Measurements from ENCODE around the gene NPFFR1. TPM values are rescaled to one million over a fixed set of nuclear protein-coding genes. Genes with fewer than 3 reads are reported as not detected.

Gene NPFFR1
- total and polyA plus RNA-seq, 4 donors, result under 0.01 TPM; not detected in 3

- no peaks in the 10 kb centered on the region for H3K4me1 ChIP-seq (ENCODE audit: control insufficient read depth in 4 of 4, insufficient read depth in 4 of 4, low read length in 3 of 4)
- H3K9ac ChIP-seq (ENCODE audit: low read depth in 1 of 2, low read length in 2 of 2), result no peak overlapping the region
- H3K36me3 ChIP-seq (ENCODE audit: control insufficient read depth in 4 of 4, insufficient read depth in 3 of 4, low read depth in 1 of 4, low read length in 3 of 4), result peaks cover 0 to 5% (median 1%) of the 10 kb centered on the region in 4 donors
- no peaks in the 10 kb centered on the region for H3K27me3 ChIP-seq (ENCODE audit: control insufficient read depth in 4 of 4, insufficient read depth in 4 of 4, low read length in 3 of 4)
- no peak overlapping the region for H3K4me3 ChIP-seq (ENCODE audit: low read depth in 1 of 3, low read length in 3 of 3)
- TF ChIP-seq TAF1 (conservative IDR thresholded peaks at IDR 0.05) (no peak), ATF3 (IDR thresholded peaks at IDR 0.05) (no peak), FOXA1 (IDR thresholded peaks at IDR 0.05) (no peak), ZBTB33 (IDR thresholded peaks at IDR 0.05) (no peak), HNF4A (conservative IDR thresholded peaks at IDR 0.05) (no peak), EGR1 (IDR thresholded peaks at IDR 0.05; ENCODE audit: low read depth in 2 of 2) (no peak), SP1 (IDR thresholded peaks at IDR 0.05) (no peak), RXRA (IDR thresholded peaks at IDR 0.05) (no peak), REST (IDR thresholded peaks at IDR 0.05) (no peak), CTCF (IDR thresholded peaks at IDR 0.05; ENCODE audit: low read depth, low read length, missing input control) (no peak), FOXA2 (IDR thresholded peaks at IDR 0.05) (no peak), YY1 (IDR thresholded peaks at IDR 0.05) (no peak), GABPA (IDR thresholded peaks at IDR 0.05 in 1 of 2, conservative IDR thresholded peaks at IDR 0.05 in 1 of 2) (no peak)
- H3K27ac ChIP-seq (ENCODE audit: low read depth in 1 of 2, low read length in 2 of 2), result no peak overlapping the region
- WGBS, result 93% methylated on average over 5 of the region's 5 CpGs
- DNase-seq (ENCODE audit: low spot score), result no peak
- no peaks in the 10 kb centered on the region for H3K9me3 ChIP-seq (ENCODE audit: control insufficient read depth in 4 of 4, low read length in 3 of 4)
Measured at GRCh38 chr10:70306886-70307520, 23.2 kb upstream of the NPFFR1 start.

GRCh38 chr10:70306181-70306705 is 22.4 kb upstream of the NPFFR1 start:
- no peak for DNase-seq (ENCODE audit: low spot score)
- Histone ChIP-seq H3K36me3 (ENCODE audit: control insufficient read depth in 4 of 4, insufficient read depth in 3 of 4, low read depth in 1 of 4, low read length in 3 of 4) (peaks cover 0 to 9% (median 1%) of the 10 kb centered on the region in 4 donors), H3K9ac (ENCODE audit: low read depth in 1 of 2, low read length in 2 of 2) (no peak overlapping the region), H3K27ac (ENCODE audit: low read depth in 1 of 2, low read length in 2 of 2) (no peak overlapping the region), H3K9me3 (ENCODE audit: control insufficient read depth in 4 of 4, low read length in 3 of 4) (no peaks in the 10 kb centered on the region), H3K4me3 (ENCODE audit: low read depth in 1 of 3, low read length in 3 of 3) (no peak overlapping the region), H3K27me3 (ENCODE audit: control insufficient read depth in 4 of 4, insufficient read depth in 4 of 4, low read length in 3 of 4) (no peaks in the 10 kb centered on the region), H3K4me1 (ENCODE audit: control insufficient read depth in 4 of 4, insufficient read depth in 4 of 4, low read length in 3 of 4) (no peaks in the 10 kb centered on the region)
- WGBS, result 89% methylated on average over 4 of the region's 4 CpGs
- TF ChIP-seq REST (IDR thresholded peaks at IDR 0.05) (no peak), SP1 (IDR thresholded peaks at IDR 0.05) (no peak), HNF4G (IDR thresholded peaks at IDR 0.05) (no peak), EGR1 (IDR thresholded peaks at IDR 0.05; ENCODE audit: low read depth in 2 of 2) (no peak), MAX (IDR thresholded peaks at IDR 0.05) (no peak), NR2F2 (IDR thresholded peaks at IDR 0.05) (no peak), JUND (IDR thresholded peaks at IDR 0.05) (no peak), GABPA (IDR thresholded peaks at IDR 0.05 in 1 of 2, conservative IDR thresholded peaks at IDR 0.05 in 1 of 2) (no peak), HNF4A (conservative IDR thresholded peaks at IDR 0.05) (no peak)
